HG03108 (cell line): ENCODE data around the gene RIC3.
A peak's percentile ranks its signal among the peaks of the same experiment; 100 is the strongest.

Source experiments
- ATAC-seq: cut with Tn5 transposase; IDR thresholded peaks from one replicate; pipeline ENCODE4 v1.9.1; 2021; ENCODE audit warnings: moderate library complexity; ENCODE audit not compliant: unreplicated experiment

The RIC3 gene, protein sequence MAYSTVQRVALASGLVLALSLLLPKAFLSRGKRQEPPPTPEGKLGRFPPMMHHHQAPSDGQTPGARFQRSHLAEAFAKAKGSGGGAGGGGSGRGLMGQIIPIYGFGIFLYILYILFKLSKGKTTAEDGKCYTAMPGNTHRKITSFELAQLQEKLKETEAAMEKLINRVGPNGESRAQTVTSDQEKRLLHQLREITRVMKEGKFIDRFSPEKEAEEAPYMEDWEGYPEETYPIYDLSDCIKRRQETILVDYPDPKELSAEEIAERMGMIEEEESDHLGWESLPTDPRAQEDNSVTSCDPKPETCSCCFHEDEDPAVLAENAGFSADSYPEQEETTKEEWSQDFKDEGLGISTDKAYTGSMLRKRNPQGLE

DNA sequence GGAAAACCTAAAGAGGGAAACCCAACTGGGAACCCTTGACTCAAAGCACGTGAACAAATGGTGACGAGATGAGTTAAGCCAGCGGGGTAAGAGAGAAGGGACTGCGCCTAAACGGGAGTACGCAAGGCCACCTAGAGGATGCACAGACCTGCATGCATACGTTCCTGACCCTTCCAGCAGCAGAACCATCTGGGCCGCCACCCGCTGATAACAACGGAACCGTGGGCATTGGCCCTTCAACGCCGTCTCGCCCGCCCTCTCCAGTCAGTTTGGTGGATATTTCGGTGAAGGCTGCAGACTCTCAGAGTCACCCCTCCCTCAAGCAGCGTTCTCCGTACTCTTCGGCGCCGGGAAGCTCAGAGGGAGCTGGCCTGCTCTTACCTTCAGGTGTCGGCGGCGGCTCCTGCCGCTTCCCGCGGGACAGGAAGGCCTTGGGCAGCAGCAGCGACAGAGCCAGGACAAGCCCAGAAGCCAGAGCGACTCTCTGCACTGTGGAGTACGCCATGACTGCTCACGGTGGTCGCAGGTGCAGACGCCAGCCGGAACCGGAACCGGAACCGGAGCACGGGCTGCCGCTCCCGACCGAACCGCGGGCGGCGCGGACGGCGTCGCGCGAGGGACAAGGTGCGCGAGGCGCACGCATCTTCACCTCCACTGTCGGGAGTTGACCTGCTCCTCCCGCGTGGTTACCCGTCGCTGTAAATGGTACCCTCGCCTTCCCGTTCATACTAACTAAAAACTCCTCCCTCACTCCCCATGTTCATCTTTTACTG lies at the start of gene RIC3:
Gene RIC3 (minus strand): TSS at position 541 of the 773 bp plus-strand sequence. CDS start 36 bp downstream, at position 505.
- ATAC-seq = peak; percentile 57

DNA sequence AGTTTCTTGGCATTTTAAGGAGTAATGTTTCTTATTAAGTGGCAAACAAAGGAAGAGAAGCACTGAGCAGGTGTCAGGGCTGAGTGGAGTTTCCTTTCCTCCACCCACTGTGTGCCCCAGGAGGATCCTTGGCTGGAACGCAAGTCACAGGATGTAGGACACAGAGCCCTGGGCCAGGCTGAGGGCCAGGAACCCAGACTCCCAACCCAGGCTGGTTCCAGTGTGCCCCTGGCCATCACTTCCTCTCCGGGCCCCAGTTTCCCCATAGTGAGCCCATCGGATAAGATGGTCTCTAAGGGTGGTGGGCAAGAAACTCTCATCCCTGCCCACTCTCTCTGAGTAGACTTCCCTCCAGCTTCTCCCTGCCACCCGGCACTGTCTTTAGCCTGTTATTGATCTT lies 49.6 kb upstream of the RIC3 start:
- ATAC-seq = no peak

- no peak for ATAC-seq
Measured at GRCh38 chr11:8217926-8218325, 49.1 kb upstream of the RIC3 start.

GRCh38 chr11:8217136-8217535 lies 48.3 kb upstream of the RIC3 start:
- no peak for ATAC-seq

DNA sequence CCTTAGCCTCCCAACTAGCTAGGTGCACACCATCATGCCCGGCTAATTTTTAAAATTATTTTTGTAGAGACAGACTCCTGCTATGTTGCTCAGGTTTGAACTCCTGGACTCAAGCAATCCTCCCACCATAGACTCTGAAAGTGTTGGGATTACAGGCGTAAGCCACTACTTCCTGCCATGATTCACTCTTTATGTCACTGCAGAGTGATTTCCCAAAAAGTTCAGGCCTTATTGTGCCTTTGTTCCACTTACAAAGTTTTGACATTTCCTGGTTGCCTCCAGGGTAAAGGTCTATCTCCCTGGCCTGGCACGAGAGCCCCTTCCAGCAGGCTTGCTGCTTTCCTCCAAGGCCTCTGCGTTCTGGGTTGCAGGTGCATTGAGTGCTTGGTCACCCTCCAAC lies 44.6 kb upstream of the RIC3 start:
- no peak for ATAC-seq

GRCh38 chr11:8209208-8209807 lies 40.5 kb upstream of the RIC3 start:
- ATAC-seq = no peak

GRCh38 chr11:8207080-8208000 lies 38.5 kb upstream of the RIC3 start:
- ATAC-seq = no peak

DNA sequence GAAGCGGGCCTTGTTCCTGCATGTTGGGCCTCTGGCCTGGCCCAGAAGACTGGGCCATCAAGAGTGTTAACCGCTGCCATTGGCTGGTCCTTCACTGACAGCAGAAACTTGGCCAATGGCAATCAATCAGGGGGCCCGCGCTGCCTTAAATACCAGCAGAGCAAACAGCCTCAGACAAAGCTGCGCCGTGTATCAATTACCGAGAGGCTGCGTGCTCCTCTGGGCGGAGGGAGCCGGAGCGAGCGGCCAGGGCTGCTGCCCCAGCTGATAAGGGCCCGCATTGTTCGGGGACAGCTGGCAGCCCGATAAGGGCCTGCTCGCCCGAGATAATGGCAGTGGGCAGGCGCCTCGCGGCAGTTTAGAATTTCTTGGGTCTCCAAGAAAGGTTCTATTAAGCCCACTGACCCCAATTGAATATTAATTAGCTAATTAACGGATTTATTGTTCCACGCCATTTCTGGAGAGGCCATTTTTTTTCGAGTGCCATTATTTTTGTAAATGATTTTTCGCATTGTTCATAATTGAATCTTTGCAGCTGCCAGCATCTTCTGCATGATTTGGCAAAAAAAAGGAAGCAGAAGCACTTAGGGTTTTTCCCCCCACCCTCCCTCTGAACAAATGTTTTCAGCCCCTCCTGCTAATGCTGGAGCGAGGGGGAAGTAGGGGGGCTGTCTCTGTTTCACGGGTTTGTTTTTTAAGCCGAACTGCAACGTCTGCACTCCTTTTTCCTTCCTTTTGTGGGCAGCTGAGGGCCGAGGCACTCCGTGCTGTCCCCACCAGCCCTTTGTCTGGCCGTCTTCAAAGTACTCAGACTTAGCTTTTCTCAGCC lies 37.6 kb upstream of the RIC3 start:
- no peak for ATAC-seq

GRCh38 chr11:8205566-8205965 lies 36.7 kb upstream of the RIC3 start:
- no peak for ATAC-seq

DNA sequence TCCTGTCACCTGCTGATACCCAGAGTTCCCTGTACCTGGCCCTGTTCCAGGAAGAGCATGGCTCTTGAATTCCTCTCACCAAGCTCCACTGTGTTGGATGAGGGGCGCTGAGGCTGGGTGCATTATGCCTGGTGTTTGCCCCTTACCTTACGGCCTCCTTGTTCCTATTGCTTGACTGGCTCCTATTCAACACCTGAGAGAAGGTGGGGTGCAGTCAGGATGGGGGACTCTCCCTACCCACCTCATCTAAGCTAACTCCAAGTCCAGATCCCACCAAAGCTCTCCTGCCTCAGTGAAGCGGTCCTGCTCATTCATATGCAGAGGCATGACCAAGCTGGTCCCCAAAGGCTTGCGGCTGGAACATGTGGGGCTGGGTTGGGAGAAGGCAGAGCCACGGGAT lies 35.8 kb upstream of the RIC3 start:
- ATAC-seq = no peak

- ATAC-seq = no peak
Measured at GRCh38 chr11:8204025-8204424, 35.2 kb upstream of the RIC3 start.

GRCh38 chr11:8203414-8203715 lies 34.5 kb upstream of the RIC3 start:
- ATAC-seq = no peak

DNA sequence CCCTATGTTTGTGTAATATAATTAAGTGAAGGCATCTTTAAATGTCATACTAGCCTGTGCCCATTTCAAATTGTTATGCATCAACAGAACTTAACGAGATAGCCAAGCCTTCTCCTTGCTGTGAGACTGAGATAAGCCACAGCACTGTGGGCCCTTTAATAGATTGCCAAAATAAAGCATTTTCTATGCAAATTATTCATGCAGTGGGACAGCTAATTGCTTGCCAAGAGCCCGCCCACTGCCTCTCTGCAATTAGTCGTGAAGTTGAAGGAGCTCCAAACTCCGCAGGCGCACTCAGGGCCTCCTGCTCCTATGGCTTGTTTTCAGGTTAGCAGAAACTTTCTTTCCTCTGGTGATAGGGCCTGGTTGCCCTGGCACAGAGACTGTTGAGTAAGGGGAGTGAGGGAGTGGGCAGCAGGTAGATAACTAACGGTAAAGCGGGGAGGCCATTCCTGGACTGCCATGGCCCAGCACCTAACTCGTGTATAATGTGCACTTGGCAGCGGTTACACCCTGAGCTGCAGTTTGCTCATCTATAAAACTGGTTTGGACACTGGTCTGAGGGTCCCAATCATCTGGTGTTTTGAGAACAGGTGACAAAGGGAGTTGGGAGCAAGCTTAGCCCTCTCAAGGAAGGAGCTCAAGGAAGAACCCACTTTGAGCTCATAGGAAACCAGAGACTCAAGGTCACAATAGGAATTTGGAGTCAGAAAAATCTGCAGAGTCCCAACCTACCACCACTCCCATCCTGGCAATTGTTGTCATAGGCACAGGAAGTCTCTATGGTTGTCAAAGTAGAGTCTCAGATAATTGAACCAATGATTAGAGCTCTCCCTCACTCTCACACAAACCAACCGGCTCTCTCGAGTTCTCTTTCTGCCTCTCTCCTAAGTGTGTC lies 33.9 kb upstream of the RIC3 start:
- ATAC-seq = no peak

DNA sequence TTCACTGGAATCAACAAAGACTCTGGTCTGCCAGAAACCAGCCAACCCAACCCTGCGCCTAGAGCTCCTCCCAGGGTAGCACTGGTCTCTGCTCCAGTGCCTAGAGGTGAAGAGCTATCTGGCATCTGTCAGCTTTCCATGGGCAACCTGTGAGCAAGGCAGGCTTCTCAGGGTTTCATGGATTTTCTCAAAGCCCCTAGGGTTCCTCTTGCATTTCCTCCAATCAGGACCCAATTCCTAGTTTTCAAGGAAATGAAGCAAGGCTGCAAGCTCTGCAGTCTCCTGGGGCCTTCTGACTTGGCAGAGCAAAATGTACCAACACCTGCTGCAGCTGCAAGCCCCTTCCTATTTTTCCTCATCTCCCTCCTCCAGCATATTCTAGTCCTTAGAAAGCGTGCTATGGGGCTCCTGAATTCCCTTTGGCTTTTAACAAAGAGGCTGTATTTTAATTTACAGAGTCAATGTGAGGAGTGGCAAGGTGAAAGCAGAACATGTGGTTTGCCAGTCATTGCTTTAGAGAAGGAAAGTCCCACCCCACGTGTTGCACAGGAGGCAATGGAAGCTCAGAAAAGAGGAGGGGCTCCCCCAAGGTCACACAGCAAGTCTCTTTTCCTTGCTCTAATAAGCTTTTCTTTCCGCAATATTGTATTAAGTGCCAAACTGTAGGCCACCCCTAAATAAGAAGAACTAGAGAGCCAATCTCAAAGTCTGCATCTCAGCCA lies 33.0 kb upstream of the RIC3 start:
- peak; percentile 63 for ATAC-seq

- ATAC-seq = no peak
Measured at GRCh38 chr11:8199676-8200075, 30.9 kb upstream of the RIC3 start.

- ATAC-seq = no peak
Measured at GRCh38 chr11:8196749-8197148, 27.9 kb upstream of the RIC3 start.

GRCh38 chr11:8194956-8195355 lies 26.1 kb upstream of the RIC3 start:
- no peak for ATAC-seq

GRCh38 chr11:8192896-8193209 lies 24.0 kb upstream of the RIC3 start:
- no peak for ATAC-seq
